Mononuclear cell (primary cell): Measurements from ENCODE around the gene ADGRB3. TPM values are rescaled to one million over a fixed set of nuclear protein-coding genes. Genes with fewer than 3 reads are reported as not detected.
"Not testable (repeated sequence)": the region's sequence is repeated elsewhere in the genome, so short reads cannot be mapped to it uniquely, and the experiment has no call there.

Experiments used
- H3K27me3 ChIP-seq: 2 replicates; pipeline ENCODE4 v1.6.0; 2011; ENCODE audit warnings: low read length, control low read depth; ENCODE audit not compliant: insufficient read depth
- H3K4me1 ChIP-seq: 2 replicates; pipeline ENCODE4 v1.5.1; 2011; ENCODE audit warnings: mild to moderate bottlenecking, low read length, control low read depth; ENCODE audit not compliant: insufficient read depth
- H3K4me3 ChIP-seq: 2 replicates; pipeline ENCODE4 v1.5.1; 2011; ENCODE audit warnings: mild to moderate bottlenecking, low read length, moderate library complexity
- H3K9me3 ChIP-seq: 2 replicates; pipeline ENCODE4 v1.5.1; 2011; ENCODE audit warnings: low read depth, mild to moderate bottlenecking, control low read depth, low read length
- total RNA-seq: library from RNA; depleted of rRNA; stranded (reverse); fragments of >200 nt; gene quantifications from one replicate; pipeline ENCODE4 v1.2.3, GENCODE V29; 2012

The ADGRB3 gene
- total RNA-seq, 1 donor, result 0.10 TPM

DNA sequence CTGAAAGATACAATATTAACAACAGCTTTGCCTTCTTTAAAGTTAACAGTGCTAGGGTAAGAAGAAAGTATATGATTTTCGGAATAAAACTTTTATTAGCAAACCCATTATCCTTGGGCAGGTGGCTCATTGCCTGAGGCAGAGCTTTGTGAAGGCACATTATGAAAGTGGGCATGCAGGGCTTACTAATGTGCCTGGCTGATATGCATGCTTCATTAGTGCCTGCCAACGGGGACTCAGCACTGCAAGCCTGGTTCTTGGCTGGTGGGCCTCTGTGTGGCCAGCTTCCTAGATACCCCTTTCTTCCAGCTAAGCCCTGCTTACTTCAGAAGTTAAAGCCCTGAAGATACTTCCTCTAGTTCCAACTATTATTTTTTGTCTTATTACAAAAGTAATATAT lies 481.6 kb downstream of the ADGRB3 start:
- Histone ChIP-seq H3K9me3 (no peaks in the 10 kb centered on the region), H3K27me3 (no peaks in the 10 kb centered on the region), H3K4me1 (no peaks in the 10 kb centered on the region)

GRCh38 chr6:69121461-69122406 lies 486.7 kb downstream of the ADGRB3 start:
- H3K4me1 ChIP-seq, H3K9me3 ChIP-seq, H3K27me3 ChIP-seq, H3K4me3 ChIP-seq: not testable (repeated sequence)

More for the DNA sequence above, 481.6 kb downstream of the ADGRB3 start:
- H3K4me3 ChIP-seq, result no peak overlapping the region

- Histone ChIP-seq H3K9me3 (no peaks in the 10 kb centered on the region), H3K27me3 (no peaks in the 10 kb centered on the region), H3K4me3 (no peak overlapping the region), H3K4me1 (no peaks in the 10 kb centered on the region)
These were observed 487.3 kb downstream of the ADGRB3 start for GRCh38 chr6:69122407-69122773.

- H3K9me3 ChIP-seq, result no peaks in the 10 kb centered on the region
- no peaks in the 10 kb centered on the region for H3K27me3 ChIP-seq
- H3K4me3 ChIP-seq, result no peak overlapping the region
- no peaks in the 10 kb centered on the region for H3K4me1 ChIP-seq
These were observed 493.3 kb downstream of the ADGRB3 start for GRCh38 chr6:69128411-69128810.

DNA sequence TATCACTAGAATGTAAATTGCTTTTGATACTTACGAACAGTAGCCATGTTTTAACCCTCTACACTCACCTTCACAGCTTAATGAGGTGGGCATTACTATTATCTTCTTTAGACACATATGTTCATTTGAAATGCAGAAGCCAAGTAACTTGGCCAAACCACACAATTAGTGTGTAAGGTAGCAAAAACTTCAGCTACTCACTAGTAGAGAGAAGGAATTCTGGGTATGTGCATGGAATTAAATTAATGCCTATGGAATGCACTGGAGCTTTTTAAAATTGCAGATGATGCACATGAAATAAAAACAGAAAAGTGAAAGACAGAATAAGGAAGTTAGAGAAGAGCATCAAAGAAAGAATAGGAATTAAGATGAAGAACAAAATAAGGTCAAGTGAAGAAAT lies 494.0 kb downstream of the ADGRB3 start:
- Histone ChIP-seq H3K9me3 (no peaks in the 10 kb centered on the region), H3K4me3 (no peak overlapping the region), H3K27me3 (no peaks in the 10 kb centered on the region), H3K4me1 (no peaks in the 10 kb centered on the region)

- Histone ChIP-seq H3K27me3 (no peaks in the 10 kb centered on the region), H3K4me3 (no peak overlapping the region), H3K4me1 (no peaks in the 10 kb centered on the region), H3K9me3 (peaks cover 6% of the 10 kb centered on the region)
These were observed 500.8 kb downstream of the ADGRB3 start for GRCh38 chr6:69135927-69136326.

DNA sequence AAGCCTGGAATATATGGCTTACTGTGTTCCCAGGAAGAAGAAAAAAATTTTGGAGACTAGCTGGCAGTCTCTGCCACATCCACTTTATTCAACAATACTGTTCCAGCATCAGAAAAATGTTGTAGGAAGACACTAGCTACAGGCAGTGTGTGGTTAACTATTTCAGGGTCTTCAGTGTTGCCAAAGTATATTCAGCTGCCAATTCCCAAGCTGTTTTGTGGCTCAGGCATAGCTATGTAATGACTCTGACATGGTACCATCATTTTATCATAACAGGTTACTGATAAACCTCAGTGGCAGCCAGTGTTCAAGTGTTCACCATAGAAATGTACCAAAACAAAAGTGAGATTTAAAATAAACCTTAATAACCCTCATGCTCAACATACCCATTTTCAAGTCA lies 503.1 kb downstream of the ADGRB3 start:
- no peaks in the 10 kb centered on the region for H3K27me3 ChIP-seq
- H3K4me3 ChIP-seq, result no peak overlapping the region
- H3K4me1 ChIP-seq, result no peaks in the 10 kb centered on the region
- peaks cover 6% of the 10 kb centered on the region for H3K9me3 ChIP-seq

- Histone ChIP-seq H3K9me3 (peaks cover 6% of the 10 kb centered on the region), H3K27me3 (no peaks in the 10 kb centered on the region), H3K4me1 (no peaks in the 10 kb centered on the region), H3K4me3 (no peak overlapping the region)
These were observed 503.9 kb downstream of the ADGRB3 start for GRCh38 chr6:69138893-69139494.

DNA sequence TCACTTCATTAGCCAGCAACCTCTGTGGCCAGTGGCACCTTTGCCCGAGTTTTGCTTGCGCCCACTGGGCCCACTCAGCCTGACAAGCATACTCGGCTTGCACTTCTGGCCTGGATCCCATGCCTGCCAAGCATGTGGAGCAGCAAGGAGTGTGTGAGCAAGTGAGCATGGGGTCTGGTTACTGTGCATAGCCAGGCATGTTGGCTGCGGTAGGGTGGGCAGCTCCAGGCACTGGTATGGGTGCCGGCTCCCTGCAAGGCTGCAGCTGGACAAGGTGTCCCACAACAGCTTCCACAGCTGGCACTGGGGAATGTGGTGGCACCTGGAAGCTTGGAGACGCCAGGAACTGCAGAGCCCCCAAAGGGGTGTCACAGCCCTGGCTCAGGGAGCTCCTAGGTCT lies 510.0 kb downstream of the ADGRB3 start:
- Histone ChIP-seq H3K4me3 (no peak overlapping the region), H3K27me3 (no peaks in the 10 kb centered on the region), H3K9me3 (no peaks in the 10 kb centered on the region), H3K4me1 (no peaks in the 10 kb centered on the region)

DNA sequence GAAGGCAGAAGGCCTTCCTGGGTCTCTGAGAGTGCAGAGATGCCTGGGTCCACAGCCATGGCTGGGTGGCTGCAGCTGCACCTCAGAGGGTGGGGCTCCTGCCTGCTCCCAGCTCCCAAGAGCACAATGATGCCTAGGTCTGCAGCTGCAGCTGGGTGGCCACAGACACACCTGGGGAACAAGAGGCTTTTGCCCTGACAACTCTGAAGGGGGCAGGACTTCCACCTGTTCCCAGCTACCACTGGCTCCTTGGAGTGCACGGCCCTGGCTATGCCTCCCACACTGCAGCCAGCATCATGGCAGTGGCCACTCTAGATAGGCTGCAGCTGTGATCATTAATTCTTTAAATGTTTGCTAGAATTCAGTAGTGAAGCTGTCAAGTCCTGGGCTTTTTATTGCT lies 511.3 kb downstream of the ADGRB3 start:
- Histone ChIP-seq H3K4me3 (no peak overlapping the region), H3K9me3 (no peaks in the 10 kb centered on the region), H3K4me1 (no peaks in the 10 kb centered on the region), H3K27me3 (no peaks in the 10 kb centered on the region)

GRCh38 chr6:69155467-69155866 lies 520.4 kb downstream of the ADGRB3 start:
- Histone ChIP-seq H3K9me3 (no peaks in the 10 kb centered on the region), H3K4me1 (no peaks in the 10 kb centered on the region)

DNA sequence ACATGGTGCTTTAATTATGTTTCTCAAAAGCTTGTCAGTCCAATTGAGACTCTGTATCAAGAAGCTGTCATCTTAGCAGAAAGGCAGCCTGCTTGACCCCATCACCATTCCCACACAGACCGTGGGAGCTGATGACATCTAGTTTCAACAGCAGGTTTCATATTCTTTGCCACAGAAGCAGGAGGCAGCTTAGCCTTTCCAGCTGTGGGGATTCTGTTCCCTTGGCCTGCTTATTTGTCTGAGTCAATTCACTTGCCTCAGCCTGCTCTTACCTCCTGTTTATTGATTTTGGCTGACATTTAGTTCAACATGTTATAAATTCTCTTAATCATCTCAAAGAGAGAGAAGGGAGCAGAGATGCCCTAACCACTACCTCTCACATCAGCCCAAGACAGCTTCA lies 527.7 kb downstream of the ADGRB3 start:
- Histone ChIP-seq H3K27me3 (no peaks in the 10 kb centered on the region), H3K9me3 (no peaks in the 10 kb centered on the region), H3K4me1 (no peaks in the 10 kb centered on the region), H3K4me3 (no peak overlapping the region)

More at GRCh38 chr6:69155467-69155866, 520.4 kb downstream of the ADGRB3 start:
- Histone ChIP-seq H3K4me3 (no peak overlapping the region), H3K27me3 (no peaks in the 10 kb centered on the region)

- H3K4me1 ChIP-seq, result no peaks in the 10 kb centered on the region
- H3K4me3 ChIP-seq, result no peak overlapping the region
- H3K27me3 ChIP-seq, result no peaks in the 10 kb centered on the region
- H3K9me3 ChIP-seq, result no peaks in the 10 kb centered on the region
These were observed 529.6 kb downstream of the ADGRB3 start for GRCh38 chr6:69164564-69165229.

GRCh38 chr6:69179681-69180080 lies 544.6 kb downstream of the ADGRB3 start:
- Histone ChIP-seq H3K27me3 (no peaks in the 10 kb centered on the region), H3K4me3 (no peak overlapping the region), H3K4me1 (no peaks in the 10 kb centered on the region), H3K9me3 (no peaks in the 10 kb centered on the region)

- Histone ChIP-seq H3K4me1 (no peaks in the 10 kb centered on the region), H3K27me3 (no peaks in the 10 kb centered on the region), H3K9me3 (no peaks in the 10 kb centered on the region), H3K4me3 (no peak overlapping the region)
These were observed 545.4 kb downstream of the ADGRB3 start for GRCh38 chr6:69180361-69181067.
